Stimulated activated CD4-positive, alpha-beta T cell treated with anti-CD3 and anti-CD28 coated beads, TNF-alpha, amount 100 ng/mL, for 24 hours (primary cell): ENCODE results near the gene ACTL8.

ENCODE experiments used
- DNase-seq, 3 experiments: peaks; one replicate each; pipeline ENCODE4 v3.0.0-alpha.2; 2020; ENCODE audit warnings: low read depth in 3 of 3

Gene ACTL8

DNA sequence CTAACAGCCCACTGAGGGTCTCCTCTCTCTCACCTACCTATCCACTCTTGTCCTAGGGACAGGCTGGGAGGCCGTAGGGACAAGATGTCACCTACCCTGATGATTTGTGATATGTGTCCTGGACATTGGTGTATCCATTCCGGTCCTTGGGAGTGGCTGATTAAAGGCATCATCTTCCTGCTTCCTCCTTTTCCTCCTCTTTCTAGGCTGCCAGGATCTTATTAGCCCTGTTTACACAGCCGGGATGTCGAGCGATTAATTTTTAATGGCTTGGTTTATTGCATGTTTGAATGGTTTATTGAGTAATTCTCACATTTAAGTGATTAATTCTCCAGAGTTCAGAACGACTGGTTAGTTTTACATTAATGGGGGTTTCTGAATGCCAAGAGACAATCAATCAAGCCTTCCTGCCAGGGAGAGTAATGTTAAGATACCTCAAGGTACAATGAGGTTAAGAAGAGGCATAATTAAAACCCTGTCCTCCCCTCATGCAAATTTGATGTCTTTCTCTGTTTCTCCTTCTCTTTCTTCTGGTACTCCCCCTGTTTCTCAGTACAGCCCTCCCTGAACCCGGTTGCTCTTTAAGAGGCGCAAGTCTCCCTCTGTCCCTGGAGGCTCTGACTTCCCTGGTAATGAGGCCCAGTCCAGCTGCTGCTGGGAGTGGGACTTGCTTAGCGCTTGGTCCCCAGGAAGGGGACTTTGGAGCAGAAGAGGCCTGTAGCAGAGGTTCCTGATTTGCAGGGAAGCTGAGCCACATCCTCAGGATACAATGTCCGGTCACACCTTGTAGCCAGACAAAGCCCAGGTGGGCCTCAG is 50.9 kb downstream of the ACTL8 start:
- no peak for DNase-seq

DNA sequence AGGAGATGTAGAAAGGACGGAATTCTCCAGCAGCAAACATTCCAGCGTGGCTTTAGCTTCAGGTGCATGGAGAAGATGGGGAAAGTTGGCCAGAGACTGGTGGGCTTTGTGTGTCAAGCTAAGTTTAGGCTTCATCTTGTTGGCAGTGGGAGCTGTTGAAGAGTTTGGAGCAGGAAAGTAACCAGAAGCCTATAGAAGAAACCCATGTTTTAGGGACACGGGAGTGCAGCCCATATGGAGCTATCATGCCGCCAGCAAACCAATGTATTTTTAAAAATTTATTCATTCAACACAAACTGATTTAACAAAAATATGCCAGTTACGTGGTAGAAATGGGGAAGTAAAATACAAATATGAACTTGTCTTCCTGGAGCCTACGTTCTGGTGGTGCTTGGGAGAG is 53.7 kb downstream of the ACTL8 start:
- no peak for DNase-seq

DNA sequence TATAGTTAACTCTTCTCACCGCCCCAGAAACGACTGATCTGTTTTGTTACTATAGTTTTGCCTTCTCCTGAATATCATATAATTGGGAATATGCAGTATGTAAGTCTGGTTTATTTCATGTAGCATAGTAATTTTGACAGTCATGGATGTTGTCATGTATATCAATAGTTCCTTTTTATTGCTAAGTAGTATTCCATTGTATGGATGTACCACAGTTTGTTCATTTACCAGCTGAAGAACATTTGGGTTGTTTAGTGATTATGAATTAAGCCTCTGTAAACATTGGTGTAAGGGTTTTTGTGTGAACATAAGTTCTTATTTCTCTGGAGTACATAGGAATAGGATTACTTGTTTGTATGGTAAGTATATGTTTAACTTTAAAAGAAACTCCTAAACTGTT is 55.5 kb downstream of the ACTL8 start:
- DNase-seq = no peak

DNA sequence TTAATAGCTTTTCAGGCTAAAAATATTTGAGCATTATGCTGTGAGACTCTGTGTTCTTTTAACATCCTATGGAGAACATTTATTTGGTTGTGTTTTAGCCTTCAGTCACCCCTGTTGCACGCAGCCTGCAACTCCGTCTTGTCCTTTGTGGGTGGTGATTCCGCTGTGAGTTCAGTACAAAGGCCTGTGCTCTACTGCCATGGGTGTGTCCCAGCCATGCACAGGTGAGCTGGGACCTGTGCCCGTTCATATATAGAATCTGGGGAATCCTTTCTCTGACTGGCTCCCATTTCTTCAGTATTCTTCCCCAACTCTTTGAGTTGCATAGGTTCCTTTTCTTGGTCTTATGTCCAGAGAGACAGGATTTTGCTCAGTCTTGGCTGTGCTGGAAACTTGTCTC is 61.4 kb downstream of the ACTL8 start:
- no peak for DNase-seq

DNA sequence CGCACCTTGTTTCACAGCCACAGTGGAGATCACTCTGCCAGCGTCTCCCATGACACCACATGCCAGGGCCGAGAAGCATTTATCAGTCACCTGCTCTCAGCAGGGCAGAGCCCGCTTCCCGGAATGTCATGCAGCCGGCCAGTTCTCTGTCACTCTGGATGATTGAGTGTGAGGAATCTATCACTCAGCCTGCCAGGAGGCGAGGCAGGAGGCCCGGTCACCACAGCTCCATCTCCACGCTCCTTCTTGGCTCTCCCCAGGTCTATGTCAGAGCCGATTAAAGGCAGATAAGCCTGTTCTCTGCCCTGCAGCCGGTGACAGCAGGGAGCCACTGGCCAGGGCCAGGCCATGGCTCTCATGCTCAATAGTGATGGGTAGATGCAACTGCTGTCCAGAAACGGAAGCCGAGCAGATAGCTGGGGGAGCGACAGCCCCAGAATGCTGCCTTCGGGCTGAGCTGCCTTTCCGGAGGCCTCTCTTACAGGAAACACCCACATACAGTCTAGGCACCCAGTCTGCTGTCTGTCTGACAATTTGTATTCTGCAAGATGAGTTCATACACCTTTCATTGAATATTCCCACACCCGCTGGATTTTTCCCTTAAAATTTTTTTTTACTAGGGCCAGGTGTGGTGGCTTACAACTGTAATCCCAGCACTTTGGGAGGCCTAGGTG is 64.1 kb downstream of the ACTL8 start:
- no peak for DNase-seq

DNA sequence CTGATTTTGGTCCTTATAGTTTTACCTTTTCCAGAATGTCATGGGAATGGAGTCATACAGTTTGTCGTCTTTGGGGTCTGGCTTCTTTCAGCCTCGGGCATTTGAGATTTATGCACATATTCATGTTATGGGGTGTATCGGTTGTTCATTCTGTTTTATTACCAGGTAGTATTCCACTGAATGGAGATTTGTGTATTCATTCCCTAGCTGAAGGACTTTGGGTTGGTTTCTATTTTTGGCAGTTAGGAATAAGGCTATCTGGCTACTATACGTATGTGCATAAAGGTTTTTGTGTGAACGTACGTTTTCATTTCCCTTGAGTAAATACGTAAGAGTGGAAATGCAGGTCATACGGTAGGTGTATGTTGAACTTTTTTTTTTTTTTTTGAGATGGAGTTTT is 65.1 kb downstream of the ACTL8 start:
- no peak for DNase-seq

DNA sequence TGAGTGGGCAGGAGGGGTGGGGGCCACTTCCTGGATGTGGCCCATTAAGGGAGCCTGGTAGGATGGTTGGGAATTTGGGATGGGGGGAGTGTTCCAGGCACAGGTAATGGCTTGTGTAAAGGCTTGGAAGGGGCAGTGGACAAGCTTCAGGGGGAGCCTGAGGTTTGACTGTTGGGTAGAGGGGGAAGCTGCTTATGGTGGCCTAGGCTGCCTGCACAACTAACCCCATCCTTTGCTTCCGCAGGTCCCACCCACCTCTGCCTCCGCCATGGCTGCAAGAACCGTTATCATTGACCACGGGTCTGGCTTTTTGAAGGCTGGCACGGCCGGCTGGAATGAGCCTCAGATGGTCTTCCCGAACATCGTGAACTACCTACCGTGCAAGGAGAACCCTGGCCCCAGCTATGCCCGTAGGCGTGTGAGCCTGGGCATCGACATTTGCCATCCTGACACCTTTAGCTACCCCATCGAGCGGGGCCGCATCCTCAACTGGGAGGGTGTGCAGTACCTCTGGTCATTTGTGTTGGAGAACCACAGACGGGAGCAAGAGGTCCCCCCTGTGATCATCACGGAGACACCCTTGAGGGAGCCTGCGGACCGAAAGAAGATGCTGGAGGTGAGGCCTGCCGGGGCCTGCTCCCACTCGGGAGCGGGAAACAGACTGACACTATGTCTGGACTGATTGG is 67.8 kb downstream of the ACTL8 start:
- no peak for DNase-seq

DNA sequence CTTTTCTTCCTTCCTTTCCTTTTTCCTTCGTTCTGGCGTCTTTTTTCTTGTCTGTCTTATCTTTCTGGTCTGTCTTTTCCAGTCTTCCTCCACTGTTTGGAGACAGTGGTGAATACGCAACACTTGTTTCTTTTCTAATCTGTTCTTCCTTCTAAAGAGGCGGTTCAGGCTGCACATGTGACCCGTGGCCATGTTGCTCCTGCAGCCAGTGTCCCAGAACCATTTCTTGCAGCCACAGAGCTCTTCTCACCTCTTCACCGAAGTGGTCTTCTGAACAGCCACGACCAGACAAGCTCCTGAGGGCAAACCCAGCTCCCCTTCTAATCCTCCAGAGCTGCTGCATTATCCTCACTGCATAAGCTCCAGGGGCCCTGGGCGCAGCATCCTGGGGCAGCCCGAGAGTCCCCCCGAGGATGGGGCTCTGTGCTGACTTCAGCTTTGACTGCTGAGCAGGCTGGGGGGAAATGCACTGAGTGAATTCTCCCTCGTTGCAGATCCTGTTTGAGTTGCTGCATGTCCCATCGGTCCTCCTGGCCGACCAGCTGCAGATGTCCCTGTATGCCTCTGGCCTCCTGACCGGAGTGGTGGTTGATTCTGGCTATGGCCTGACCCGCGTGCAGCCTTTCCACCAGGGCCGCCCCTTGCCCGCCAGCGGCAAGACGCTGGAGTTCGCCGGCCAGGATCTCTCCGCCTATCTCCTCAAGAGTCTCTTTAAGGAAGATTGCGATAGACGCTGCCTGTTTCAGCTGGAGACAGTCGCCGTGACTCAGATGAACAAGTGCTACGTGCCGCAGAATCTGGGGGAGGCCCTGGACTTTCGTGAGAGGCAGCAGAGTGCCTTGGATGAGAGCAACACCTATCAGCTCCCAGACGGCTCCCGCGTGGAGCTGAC is 70.4 kb downstream of the ACTL8 start:
- no peak for DNase-seq

DNA sequence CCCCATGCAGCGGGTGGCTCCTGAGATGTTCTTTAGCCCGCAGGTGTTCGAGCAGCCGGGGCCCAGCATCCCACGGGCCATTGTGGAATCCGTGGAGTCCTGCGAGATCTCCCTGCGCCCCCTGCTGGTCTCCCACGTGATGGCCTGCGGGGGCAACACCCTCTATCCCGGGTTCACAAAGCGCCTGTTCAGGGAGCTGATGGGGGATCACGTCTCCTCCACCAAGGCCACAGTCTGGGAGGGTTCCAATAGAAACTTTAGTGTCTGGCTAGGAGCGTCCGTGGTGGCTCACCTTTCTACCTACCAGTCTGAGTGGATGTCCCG is 71.0 kb downstream of the ACTL8 start:
- DNase-seq = peak in 1 of 3 experiments; percentile 34

DNA sequence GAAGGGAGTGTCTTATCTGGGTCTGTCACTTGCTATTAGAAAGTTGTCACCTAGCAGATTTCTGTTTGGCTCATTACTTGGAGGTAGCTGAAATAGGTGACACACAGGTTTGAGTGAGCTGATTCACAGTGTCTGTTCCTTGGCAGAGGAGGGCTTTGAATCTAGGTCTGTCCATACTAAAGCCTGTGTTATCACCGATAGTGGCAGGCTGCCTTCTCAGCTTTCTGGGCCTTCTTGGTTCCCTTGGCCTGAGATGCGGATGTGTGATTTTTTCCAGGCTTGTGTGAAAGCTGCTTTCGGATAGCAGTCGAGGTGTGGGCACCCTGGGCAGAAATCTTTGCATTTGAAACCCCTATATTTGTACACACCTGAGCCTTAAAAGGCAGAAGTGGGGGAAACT is 73.9 kb downstream of the ACTL8 start:
- no peak for DNase-seq

DNA sequence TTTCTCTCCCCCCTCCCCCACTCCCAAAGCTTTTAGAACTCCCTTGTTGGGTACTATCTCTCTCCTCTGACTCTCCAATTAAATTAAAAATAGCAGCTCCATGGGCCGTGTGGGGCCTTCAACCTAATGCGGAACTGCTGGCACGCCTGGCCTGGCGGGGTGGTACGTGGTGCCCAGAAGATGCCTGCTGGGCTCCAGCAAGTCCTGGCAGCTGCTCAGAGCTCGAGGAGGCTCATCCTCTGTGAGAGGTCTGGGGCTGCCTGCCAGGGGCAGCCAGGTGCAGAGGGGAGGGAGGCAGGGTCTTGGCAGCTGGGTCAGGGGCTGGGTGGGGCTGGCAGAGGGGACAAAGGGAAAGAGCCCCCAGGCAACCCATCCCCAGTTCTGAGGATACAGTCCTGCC is 74.4 kb downstream of the ACTL8 start:
- no peak for DNase-seq

DNA sequence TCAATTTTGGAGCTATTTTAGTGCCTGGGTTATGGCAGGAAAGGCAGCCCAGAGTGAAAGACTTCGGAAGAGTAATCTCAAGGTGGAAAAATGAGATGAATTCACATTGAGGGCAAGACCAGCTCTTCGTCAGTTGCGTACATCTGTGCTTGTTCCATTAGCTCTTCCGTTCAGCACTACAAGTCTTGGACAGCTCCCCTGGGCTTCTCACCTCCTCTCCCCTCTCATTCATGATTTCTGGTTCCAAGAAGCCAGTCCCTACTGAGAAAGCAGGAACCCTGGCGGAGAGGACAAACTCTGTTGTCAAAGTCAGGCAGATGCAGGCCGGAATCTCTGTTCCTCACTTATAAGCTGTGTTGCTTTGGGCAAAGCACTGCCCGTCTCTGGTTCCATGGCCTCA is 76.5 kb downstream of the ACTL8 start:
- no peak for DNase-seq

DNA sequence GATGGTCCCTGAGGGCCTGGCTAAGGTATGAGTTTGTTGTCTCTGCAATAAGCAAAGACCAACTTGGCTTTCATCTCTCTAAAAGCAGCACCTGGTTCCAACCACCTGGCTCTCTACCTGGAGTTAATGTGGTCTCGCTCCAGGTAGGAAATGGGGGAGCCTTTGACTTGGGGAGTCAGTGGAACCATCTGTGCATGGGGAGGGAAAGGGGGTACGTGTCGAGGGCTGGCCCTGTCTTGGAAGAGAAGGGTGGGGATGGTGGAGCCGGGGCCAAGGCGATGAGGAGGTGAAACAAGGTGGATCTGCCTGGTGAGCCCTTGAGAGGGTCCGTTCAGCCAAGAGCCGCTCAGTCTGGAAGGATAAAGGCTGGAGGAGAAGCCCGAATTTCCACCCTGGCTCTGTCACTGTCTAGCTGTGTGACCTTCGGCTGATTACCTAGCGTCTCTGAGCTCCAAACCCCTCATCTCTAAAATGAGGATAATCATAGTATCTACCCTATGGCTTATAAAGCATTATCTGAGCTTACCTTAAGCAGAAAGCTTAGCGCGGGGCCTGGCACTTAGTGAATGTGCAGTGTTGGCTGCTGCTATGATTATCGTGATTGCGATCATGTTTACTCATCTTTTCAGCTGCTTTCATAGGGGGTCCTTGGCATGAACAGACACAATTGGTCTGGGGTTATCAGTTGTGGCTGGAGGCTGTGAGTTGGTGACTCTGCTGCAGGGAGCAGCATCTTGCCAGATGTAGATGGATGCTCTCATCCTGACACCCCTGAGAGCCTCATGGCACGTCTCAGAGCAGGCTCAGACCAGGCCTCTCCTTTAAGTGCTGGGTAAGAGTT is 78.7 kb downstream of the ACTL8 start:
- no peak for DNase-seq

DNA sequence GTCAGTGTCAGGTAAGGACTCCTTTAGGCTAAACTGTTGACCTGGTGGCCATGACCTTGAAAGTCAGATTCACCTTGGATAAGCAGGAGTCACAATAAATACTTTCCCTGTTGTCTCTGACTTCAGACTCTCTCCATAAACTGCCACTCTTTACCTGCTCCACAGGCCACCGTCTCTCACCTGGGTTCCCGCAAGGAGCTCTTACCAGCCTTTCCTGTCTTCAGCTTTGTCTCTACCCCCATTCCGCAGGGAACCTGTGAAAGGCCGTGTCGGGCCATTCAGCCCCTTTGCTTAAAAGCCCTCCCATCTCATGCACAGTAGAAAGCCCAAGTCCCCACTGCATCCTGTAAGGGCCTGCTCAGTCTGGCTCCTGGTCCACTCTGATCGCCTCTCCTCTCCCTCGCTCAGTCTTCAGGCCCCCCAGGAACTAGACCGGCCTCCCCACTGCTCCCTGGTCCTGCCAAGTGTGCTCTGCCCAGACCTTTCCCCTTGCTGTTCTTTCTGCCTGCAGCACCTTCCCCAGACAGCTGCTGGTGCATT is 79.5 kb downstream of the ACTL8 start:
- DNase-seq = no peak

DNA sequence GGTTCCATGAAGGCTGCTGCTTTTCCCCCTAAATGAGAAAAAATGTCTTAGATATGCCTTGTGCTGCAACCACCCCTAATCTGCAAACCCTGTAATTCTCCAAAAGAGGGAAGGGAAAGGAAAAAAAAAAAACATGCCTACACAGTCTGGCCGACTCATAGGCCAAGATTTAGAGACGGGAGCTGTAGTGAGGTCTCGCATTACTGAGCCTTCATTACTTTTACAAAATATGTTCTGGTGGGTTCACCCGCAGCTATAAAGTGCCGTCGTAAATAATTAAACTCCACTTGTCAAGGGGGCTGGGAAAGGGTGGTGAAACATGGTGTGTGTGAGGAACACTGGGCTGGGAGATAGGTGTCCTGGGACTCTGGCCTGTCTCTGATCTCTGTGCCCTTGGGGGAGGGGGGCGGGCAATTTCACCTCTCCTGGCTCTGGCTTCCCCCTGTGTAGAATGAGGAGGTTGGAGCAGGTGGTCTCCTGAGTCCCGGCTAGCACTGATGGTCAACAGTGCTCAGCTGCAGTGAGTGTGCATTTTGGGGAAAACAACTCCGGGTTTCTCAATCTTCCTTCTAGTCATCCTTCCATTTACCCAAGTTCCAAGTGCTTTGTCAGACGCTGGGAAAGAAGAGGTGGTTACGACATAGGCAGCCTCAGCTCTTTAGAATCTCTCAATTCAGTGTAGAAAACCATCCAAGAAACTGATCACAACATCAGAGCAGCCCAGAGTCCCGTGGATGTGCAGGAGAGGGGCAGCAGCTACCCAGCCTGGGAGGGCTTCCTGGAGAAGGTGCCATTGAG is 82.3 kb downstream of the ACTL8 start:
- DNase-seq = no peak

DNA sequence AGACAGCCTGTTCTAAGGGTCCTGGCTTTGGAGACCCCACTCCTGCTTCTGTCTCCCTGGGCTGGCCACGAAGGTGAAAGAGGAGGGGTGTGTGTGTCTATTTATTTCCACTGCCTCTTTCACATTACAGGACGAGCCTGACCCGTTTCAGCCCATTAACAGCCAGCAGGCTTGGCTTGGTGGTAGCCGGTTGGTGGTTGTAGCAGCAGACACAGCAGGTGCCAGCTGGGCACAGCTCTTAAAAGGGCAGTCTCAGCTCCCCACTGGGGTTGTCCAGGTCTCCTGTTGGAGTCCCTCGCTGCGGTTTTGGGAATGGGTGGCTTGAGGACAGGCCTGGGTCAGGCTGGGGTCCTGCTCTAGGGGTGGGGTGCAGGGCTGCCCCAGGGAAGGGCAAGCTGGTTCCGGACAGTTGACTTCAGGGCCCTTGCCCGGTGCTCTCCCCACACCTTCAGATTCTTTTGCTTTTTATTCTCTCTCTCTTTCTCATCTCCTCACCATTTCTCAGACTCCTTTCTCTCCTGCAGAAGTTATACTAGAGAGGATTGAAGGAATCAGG is 84.6 kb downstream of the ACTL8 start:
- no peak for DNase-seq

DNA sequence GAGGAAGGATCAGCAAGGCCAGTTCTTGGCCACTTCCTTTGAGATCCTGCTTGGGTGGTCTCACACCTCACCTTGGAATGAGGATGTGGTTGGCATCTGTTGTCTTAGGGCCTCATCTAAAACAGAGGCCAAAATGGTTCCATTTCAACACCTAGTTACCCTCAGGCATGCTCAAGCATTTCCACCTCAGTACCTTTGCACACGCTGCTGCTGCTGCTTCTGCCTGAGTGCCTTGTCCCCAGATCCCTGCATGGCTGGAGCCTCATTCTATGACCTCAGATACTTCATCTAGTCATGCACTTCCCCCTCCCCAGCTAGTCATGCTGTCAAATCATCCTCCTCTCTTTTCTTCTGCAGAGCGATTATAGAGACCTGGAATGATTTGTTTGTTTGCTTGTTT is 86.8 kb downstream of the ACTL8 start:
- DNase-seq = no peak

DNA sequence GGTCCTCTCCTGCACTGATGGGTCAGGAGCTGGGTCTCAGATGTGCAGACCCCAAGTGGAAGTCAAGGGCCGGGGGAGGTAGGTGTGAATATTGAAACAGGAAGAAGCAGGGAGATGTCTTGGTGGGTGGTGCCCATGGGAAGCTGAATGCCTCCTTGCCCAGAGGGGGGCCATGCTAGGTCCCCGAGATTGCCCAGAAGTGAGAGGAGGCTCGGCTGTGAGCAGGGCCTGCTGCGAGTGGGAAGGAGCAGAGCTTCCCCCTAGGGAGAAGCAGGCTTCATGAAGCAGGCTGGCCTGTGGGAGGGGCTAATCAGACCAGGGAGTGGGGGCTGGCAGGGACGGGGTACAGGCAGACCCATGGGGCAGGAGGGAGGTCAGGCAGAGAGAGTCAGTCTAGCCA is 87.6 kb downstream of the ACTL8 start:
- no peak for DNase-seq

DNA sequence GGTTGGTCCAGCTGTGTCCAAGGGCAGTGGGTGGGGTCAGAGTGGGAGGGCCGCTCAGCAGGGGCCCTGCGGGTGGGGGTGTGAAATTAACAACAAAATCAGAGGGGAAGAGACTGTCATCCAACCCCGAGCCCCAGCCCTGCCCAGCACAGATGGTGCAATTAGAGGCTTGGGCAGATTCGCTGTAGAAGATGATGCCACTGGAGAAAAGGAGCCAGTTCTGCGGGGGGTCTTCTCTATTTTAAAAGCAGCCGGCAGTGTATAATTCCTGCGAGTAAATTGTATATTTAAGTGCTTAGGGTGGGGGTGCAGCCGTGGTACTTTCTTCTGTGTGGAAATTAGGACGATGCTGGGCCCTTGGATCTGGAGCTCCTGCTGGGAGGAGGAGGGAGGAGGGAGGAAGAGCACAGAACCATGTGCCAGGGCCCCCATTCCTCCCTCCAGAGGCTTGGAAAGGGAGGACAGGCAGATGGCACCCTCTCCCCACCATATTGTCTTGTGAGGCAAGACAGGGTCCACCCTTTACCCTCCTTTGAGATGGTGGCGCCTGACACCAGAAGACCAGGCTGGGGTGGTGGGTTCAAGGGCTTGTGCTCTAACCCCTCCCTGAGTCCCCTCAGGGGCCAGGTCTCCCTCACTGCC is 89.2 kb downstream of the ACTL8 start:
- DNase-seq = no peak
